ENCODE measurements around the gene BEX2.

DNA sequence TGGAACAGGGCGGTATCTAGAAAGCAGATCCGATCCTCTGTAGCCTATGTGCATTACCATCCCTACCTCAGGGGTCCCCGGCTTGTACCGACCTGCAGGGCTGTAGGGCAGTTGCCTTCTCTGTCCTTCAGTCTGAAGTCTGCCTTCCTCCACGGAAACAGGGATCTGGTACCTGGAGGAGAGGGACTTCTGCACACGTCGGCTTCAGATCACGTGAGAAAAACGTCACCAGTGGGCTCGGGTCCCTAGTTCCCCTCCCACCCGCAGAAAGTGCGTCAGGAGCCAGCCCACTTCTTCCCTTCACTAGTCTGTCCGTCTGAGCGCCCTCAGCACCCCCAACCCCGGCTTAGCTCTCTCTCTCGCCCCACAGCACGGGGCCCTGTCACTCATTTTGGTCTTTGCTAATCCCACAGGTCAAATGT lies 34.2 kb downstream of the BEX2 start, which contains the start of gene TCEAL5:
- TF ChIP-seq PPARA (CRISPR knock-in tag; IDR thresholded peaks at IDR 0.05; ENCODE audit: borderline replicate concordance) (no peak), SNAI2 (CRISPR knock-in tag; IDR thresholded peaks at IDR 0.05) (no peak), OSR1 (CRISPR knock-in tag; IDR thresholded peaks at IDR 0.05) (no peak), ZNF565 (CRISPR knock-in tag; conservative IDR thresholded peaks at IDR 0.05; ENCODE audit: low read depth) (no peak), TCF4 (CRISPR knock-in tag; IDR thresholded peaks at IDR 0.05; ENCODE audit: borderline replicate concordance) (no peak), ZNF8 (CRISPR knock-in tag; IDR thresholded peaks at IDR 0.05) (no peak)
- TF ChIP-seq, protein P1, sequence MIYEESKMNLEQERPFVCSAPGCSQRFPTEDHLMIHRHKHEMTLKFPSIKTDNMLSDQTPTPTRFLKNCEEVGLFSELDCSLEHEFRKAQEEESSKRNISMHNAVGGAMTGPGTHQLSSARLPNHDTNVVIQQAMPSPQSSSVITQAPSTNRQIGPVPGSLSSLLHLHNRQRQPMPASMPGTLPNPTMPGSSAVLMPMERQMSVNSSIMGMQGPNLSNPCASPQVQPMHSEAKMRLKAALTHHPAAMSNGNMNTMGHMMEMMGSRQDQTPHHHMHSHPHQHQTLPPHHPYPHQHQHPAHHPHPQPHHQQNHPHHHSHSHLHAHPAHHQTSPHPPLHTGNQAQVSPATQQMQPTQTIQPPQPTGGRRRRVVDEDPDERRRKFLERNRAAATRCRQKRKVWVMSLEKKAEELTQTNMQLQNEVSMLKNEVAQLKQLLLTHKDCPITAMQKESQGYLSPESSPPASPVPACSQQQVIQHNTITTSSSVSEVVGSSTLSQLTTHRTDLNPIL (CRISPR knock-in tag; IDR thresholded peaks at IDR 0.05; ENCODE audit: low read depth) = no peak
- TF ChIP-seq, protein P2, sequence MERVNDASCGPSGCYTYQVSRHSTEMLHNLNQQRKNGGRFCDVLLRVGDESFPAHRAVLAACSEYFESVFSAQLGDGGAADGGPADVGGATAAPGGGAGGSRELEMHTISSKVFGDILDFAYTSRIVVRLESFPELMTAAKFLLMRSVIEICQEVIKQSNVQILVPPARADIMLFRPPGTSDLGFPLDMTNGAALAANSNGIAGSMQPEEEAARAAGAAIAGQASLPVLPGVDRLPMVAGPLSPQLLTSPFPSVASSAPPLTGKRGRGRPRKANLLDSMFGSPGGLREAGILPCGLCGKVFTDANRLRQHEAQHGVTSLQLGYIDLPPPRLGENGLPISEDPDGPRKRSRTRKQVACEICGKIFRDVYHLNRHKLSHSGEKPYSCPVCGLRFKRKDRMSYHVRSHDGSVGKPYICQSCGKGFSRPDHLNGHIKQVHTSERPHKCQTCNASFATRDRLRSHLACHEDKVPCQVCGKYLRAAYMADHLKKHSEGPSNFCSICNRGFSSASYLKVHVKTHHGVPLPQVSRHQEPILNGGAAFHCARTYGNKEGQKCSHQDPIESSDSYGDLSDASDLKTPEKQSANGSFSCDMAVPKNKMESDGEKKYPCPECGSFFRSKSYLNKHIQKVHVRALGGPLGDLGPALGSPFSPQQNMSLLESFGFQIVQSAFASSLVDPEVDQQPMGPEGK (CRISPR knock-in tag; IDR thresholded peaks at IDR 0.05; ENCODE audit: borderline replicate concordance) = no peak
